Left ventricle myocardium inferior (tissue), 1 donor: ENCODE results near the gene NPTX2. TPM values are rescaled to one million over a fixed set of nuclear protein-coding genes. Genes with fewer than 3 reads are reported as not detected.

Experiments
- DNase-seq: peaks from one replicate; pipeline ENCODE4 v3.0.0-alpha.2; 2020
- H3K27ac ChIP-seq: fragments of 200-600 bp; replicated peaks from 2 replicates; pipeline ENCODE4 v1.8.0; 2021
- H3K27me3 ChIP-seq: fragments of 200-600 bp; 2 replicates; pipeline ENCODE4 v1.8.0; 2021; ENCODE audit warnings: low read depth
- H3K36me3 ChIP-seq: fragments of 200-600 bp; 2 replicates; pipeline ENCODE4 v1.8.0; 2021
- H3K4me1 ChIP-seq: fragments of 200-600 bp; 2 replicates; pipeline ENCODE4 v1.8.0; 2021
- H3K4me3 ChIP-seq: fragments of 200-600 bp; 2 replicates; pipeline ENCODE4 v1.8.0; 2021; ENCODE audit warnings: mild to moderate bottlenecking, moderate library complexity
- H3K9me3 ChIP-seq: fragments of 200-600 bp; replicated peaks from 2 replicates; pipeline ENCODE4 v1.8.0; 2021
- CTCF ChIP-seq: fragments of 200-600 bp; IDR thresholded peaks from 2 replicates; pipeline ENCODE4 v1.8.0; 2021; ENCODE audit warnings: antibody characterized with exemption, mild to moderate bottlenecking, borderline replicate concordance
- intact Hi-C: fragments of 100-400 bp; cut with micrococcal nuclease; formaldehyde crosslinking; loops from one replicate; pipeline ENCODE4 v1.11.0; 2022
- total RNA-seq: library from RNA; stranded (reverse); fragmentation: NEBNext Ultra II Directional; extraction: Animal tissue kit (Norgen Biotek cat#: 25700); gene quantifications from one replicate; pipeline ENCODE4 v1.2.1, GENCODE V29; 2021
- donor health status: DM: no; HTN: yes; CAD: no; lungs with severe emphysema.

The NPTX2 gene
- total RNA-seq, 1 donor from 2014 or later: 2.3 TPM

DNA sequence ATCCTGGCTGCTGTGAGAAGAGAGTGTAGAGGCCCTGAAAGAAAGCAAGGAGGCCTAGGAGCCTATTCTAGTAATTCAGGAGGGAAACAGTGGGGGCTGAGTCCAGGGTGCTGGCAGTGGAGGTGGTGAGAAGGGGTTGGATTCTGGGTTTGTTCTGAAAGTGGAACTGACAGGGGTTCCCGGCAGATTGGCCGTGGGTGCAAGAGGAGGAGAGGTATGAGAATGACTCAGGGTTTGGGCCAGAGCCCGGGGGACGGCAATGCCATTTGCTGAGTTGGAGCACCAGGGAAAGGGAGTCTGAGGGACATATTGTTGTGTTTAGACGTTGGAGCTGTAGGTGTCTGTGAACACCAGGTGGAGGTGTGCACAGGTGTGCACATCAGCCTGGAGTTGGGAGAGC is 38.5 kb downstream of the NPTX2 start:
- no peaks in the 10 kb centered on the region for H3K36me3 ChIP-seq

DNA sequence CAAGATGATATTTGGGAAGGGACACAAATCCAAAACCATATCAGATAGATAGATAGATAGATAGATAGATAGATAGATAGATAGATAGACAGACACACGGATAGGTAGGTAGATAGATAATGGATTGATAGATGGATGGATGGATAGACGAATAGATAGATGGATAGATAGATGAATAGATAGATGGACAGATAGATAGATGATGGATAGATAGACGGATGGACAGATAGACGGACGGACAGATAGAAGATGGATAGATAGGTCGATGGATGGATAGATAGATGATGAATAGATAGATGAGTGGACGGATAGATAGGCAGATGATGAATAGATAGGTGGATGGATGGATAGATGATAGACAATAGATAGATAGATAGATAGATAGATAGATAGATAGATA is 39.8 kb downstream of the NPTX2 start:
- Histone ChIP-seq H3K4me3 (no peak overlapping the region), H3K4me1 (no peaks in the 10 kb centered on the region), H3K9me3 (peaks cover 6% of the 10 kb centered on the region), H3K36me3 (no peaks in the 10 kb centered on the region), H3K27me3 (peaks cover 10% of the 10 kb centered on the region), H3K27ac (no peak overlapping the region)
- intact Hi-C loops: no loop called here
- DNase-seq: no peak
- no peak for TF ChIP-seq CTCF

More for the DNA sequence above, 38.5 kb downstream of the NPTX2 start:
- H3K4me3 ChIP-seq: no peak overlapping the region
- no peak for DNase-seq
- peaks cover 14% of the 10 kb centered on the region for H3K27me3 ChIP-seq
- no peaks in the 10 kb centered on the region for H3K9me3 ChIP-seq
- no peak for TF ChIP-seq CTCF
- intact Hi-C loops: no loop called here
- no peak overlapping the region for H3K27ac ChIP-seq
- no peaks in the 10 kb centered on the region for H3K4me1 ChIP-seq

GRCh38 chr7:98657736-98658135 is 40.7 kb downstream of the NPTX2 start:
- peaks cover 10% of the 10 kb centered on the region for H3K9me3 ChIP-seq
- TF ChIP-seq CTCF: no peak
- H3K27ac ChIP-seq: no peak overlapping the region
- no peak for DNase-seq
- H3K27me3 ChIP-seq: peaks cover 10% of the 10 kb centered on the region
- no peaks in the 10 kb centered on the region for H3K4me1 ChIP-seq
- intact Hi-C loops: no loop called here
- H3K4me3 ChIP-seq: no peak overlapping the region
- no peaks in the 10 kb centered on the region for H3K36me3 ChIP-seq

- peaks cover 10% of the 10 kb centered on the region for H3K27me3 ChIP-seq
- DNase-seq: no peak
- TF ChIP-seq CTCF: no peak
- no peaks in the 10 kb centered on the region for H3K36me3 ChIP-seq
- no peak overlapping the region for H3K4me3 ChIP-seq
- H3K9me3 ChIP-seq: peaks cover 23% of the 10 kb centered on the region
- intact Hi-C loops: no loop called here
- no peaks in the 10 kb centered on the region for H3K4me1 ChIP-seq
- no peak overlapping the region for H3K27ac ChIP-seq
Observed at GRCh38 chr7:98659756-98660155, 42.7 kb downstream of the NPTX2 start.

DNA sequence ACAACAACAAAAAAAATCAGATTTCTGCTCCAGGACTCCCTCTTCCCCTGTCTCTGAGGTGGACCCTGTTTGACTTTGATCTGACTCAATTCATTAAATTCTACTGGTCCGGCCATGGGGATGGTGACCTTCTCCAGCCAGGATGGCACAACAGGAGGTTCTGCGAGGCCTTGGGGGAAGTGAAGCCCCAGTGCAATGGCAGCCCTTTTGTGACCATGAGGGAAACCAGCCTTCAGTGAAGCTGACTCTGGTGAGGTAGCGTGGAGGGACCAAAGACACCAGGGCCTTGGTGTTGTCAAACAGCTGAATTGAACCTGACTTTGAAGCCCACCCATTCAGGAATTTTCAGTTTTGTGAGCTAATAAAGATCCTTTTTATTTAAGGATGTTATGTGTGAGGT is 44.5 kb downstream of the NPTX2 start:
- DNase-seq: no peak
- intact Hi-C loops: no loop called here
- no peaks in the 10 kb centered on the region for H3K4me1 ChIP-seq

More for the DNA sequence above, 44.5 kb downstream of the NPTX2 start:
- Histone ChIP-seq H3K27me3 (peaks cover 21% of the 10 kb centered on the region), H3K27ac (no peak overlapping the region), H3K4me3 (no peak overlapping the region), H3K36me3 (no peaks in the 10 kb centered on the region), H3K9me3 (peaks cover 23% of the 10 kb centered on the region)
- no peak for TF ChIP-seq CTCF
